Neural cell (in vitro differentiated cells): Measurements from ENCODE around the gene MGAT5.

Experiments used
- CTCF ChIP-seq: fragments of 450-650 bp; IDR thresholded peaks from 2 replicates; pipeline ENCODE4 v1.5.1; 2014; ENCODE audit warnings: antibody characterized with exemption, mild to moderate bottlenecking, moderate library complexity; ENCODE audit not compliant: poor library complexity, severe bottlenecking
- EP300 ChIP-seq: fragments of 450-650 bp; conservative IDR thresholded peaks from 2 replicates; pipeline ENCODE4 v1.6.1; 2014; ENCODE audit warnings: antibody characterized with exemption, mild to moderate bottlenecking, moderate library complexity; ENCODE audit not compliant: poor library complexity, severe bottlenecking
- EZH2 ChIP-seq: fragments of 200-600, 300-800 bp; shearing (Covaris generic), sonication (generic); IDR thresholded peaks from 2 replicates; pipeline ENCODE4 v1.6.1; 2014; ENCODE audit warnings: antibody characterized with exemption, low read length, borderline replicate concordance, mild to moderate bottlenecking; ENCODE audit not compliant: insufficient read depth, poor library complexity, severe bottlenecking

DNA sequence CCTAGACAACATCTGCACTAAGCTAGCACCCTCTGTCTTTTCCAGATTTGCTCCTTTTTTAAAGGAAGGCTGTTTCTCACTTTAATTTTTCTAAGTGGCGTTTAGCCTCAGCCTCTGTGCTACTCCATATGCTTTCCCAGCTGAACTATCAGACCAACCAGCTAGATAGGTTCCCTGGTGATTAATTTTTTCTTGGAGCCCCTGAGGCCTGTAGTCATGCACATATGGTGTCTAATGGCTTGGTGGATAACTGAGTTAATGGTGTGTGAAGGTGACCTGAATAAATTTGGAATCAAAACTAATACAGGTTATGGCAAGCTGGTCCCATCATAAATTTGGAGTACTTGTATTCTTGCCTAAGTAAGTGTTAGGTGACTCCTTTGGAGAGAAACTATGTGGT is 135.5 kb downstream of the MGAT5 start:
- TF ChIP-seq EZH2 (no peak), CTCF (no peak), EP300 (no peak)
